GM12878 (cell line): ENCODE measurements around the gene TEAD4.

Source experiments
- ASH2L ChIP-seq: fragments of 300-600, 200-600 bp; sonication (generic); IDR thresholded peaks from 2 replicates; pipeline ENCODE4 v1.6.1; 2017; ENCODE audit warnings: low read depth, mild to moderate bottlenecking, borderline replicate concordance
- BRCA1 ChIP-seq: IDR thresholded peaks from 2 replicates; pipeline ENCODE4 v1.6.1; 2011; ENCODE audit warnings: low read depth, low read length, improper control_type of control experiment
- CHD2 ChIP-seq: IDR thresholded peaks from 2 replicates; pipeline ENCODE4 v1.6.1; 2011; ENCODE audit warnings: low read depth, low read length, improper control_type of control experiment, borderline replicate concordance
- CTCF ChIP-seq, 3 experiments: IDR thresholded peaks in 2 of 3; conservative IDR thresholded peaks in 1 of 3; 2 replicates each; pipeline ENCODE4 v1.5.1; 2011; ENCODE audit warnings: low read depth in 3 of 3, low read length in 3 of 3, mild to moderate bottlenecking in 3 of 3, control low read depth in 2 of 3, moderate library complexity in 2 of 3, inconsistent platforms in 1 of 3, mixed read lengths in 1 of 3; ENCODE audit not compliant: control insufficient read depth in 2 of 3, insufficient read depth in 1 of 3; ENCODE audit errors: extremely low read depth in 1 of 3
- E2F4 ChIP-seq: IDR thresholded peaks from 2 replicates; pipeline ENCODE4 v1.6.1; 2012; ENCODE audit warnings: low read depth, low read length, improper control_type of control experiment
- EED ChIP-seq: sonication (generic); IDR thresholded peaks from 2 replicates; pipeline ENCODE4 v1.6.1; 2016; ENCODE audit warnings: antibody characterized with exemption, low read depth
- EZH2 ChIP-seq: IDR thresholded peaks from 2 replicates; pipeline ENCODE4 v1.6.1; 2012; ENCODE audit warnings: low read depth, mild to moderate bottlenecking, control low read depth, inconsistent platforms, low read length, borderline replicate concordance; ENCODE audit not compliant: control insufficient read depth
- RAD21 ChIP-seq: IDR thresholded peaks from 2 replicates; pipeline ENCODE4 v1.6.1; 2011; ENCODE audit warnings: mild to moderate bottlenecking, low read depth, low read length, moderate library complexity; ENCODE audit not compliant: insufficient read depth
- SMAD5 ChIP-seq: IDR thresholded peaks from 2 replicates; pipeline ENCODE4 v1.6.1; 2016; ENCODE audit warnings: antibody characterized with exemption, low read depth
- SPI1 ChIP-seq: IDR thresholded peaks from 2 replicates; pipeline ENCODE4 v1.6.1; 2011; ENCODE audit warnings: low read depth, mild to moderate bottlenecking, low read length, moderate library complexity, borderline replicate concordance; ENCODE audit not compliant: insufficient read depth
- SRF ChIP-seq, 2 experiments: IDR thresholded peaks; 2 replicates each; pipeline ENCODE4 v1.6.1; 2011; ENCODE audit warnings: low read depth in 2 of 2, low read length in 2 of 2, mild to moderate bottlenecking in 1 of 2, moderate library complexity in 1 of 2
- YY1 ChIP-seq: IDR thresholded peaks from 2 replicates; pipeline ENCODE4 v1.6.1; 2011; ENCODE audit warnings: low read depth, mild to moderate bottlenecking, low read length

- TF ChIP-seq ASH2L (no peak), BRCA1 (no peak), CHD2 (no peak), SRF (IDR thresholded peaks at IDR 0.05; ENCODE audit: low read depth in 2 of 2, low read length in 2 of 2) (no peak), RAD21 (no peak), EZH2 (no peak), SPI1 (no peak), CTCF (IDR thresholded peaks at IDR 0.05 in 2 of 3, conservative IDR thresholded peaks at IDR 0.05 in 1 of 3; ENCODE audit: control insufficient read depth in 2 of 3, extremely low read depth in 1 of 3, insufficient read depth in 1 of 3, low read depth in 3 of 3, low read length in 3 of 3) (no peak), YY1 (no peak), SMAD5 (no peak), EED (no peak), E2F4 (no peak)
Measured at GRCh38 chr12:3022411-3022810, 63.2 kb downstream of the TEAD4 start.
